PC-3 (cell line): Measurements from ENCODE around the gene ZNF85. TPM values are rescaled to one million over a fixed set of nuclear protein-coding genes. Genes with fewer than 3 reads are reported as not detected.
A peak's percentile ranks its signal among the peaks of the same experiment; 100 is the strongest.
"Not testable (repeated sequence)": the region's sequence is repeated elsewhere in the genome, so short reads cannot be mapped to it uniquely, and the experiment has no call there.

Experiments
- ATAC-seq: fragments of 200-7000 bp; cut with Tn5 transposase; 2 replicates; pipeline ENCODE4 v1.9.1; 2020; ENCODE audit warnings: mild to moderate bottlenecking, moderate library complexity
- BruUV-seq: library from RNA; stranded (reverse); fragments of 400-500 nt; replicated peaks from 2 replicates; lab custom pipeline; 2021; lab: Mats Ljungman, UMichigan
- CTCF ChIA-PET: fragments of 300-600 bp; sonication (Branson Sonifier 250); formaldehyde crosslinking; loops from one replicate; lab custom pipeline; 2022; ENCODE audit warnings: antibody characterized with exemption; lab: Charles Lee
- POLR2A ChIA-PET: fragments of 300-600 bp; sonication (Branson Sonifier 250); formaldehyde crosslinking; loops from one replicate; lab custom pipeline; 2022; ENCODE audit warnings: antibody characterized with exemption; ENCODE audit not compliant: unreplicated experiment; lab: Charles Lee
- DNase-seq: peaks from one replicate; pipeline ENCODE4 v3.0.0-alpha.2; 2015
- H2AFZ ChIP-seq: fragments of 300-600 bp; sonication (generic); 2 replicates; pipeline ENCODE4 v1.6.0; 2016; ENCODE audit warnings: antibody characterized with exemption, low read length
- H3F3A ChIP-seq: fragments of 300-600 bp; sonication (generic); one replicate; pipeline ENCODE4 v1.6.0; 2017; ENCODE audit warnings: antibody characterized with exemption, low read length, control low read depth, mild to moderate bottlenecking; ENCODE audit not compliant: unreplicated experiment
- H3K27ac ChIP-seq: fragments of 300-600 bp; sonication (generic); 2 replicates; pipeline ENCODE4 v1.5.1; 2016; ENCODE audit warnings: mild to moderate bottlenecking, low read length
- H3K27me3 ChIP-seq: fragments of 300-600 bp; sonication (generic); 2 replicates; pipeline ENCODE4 v1.6.1; 2016; ENCODE audit warnings: low read length, mixed read lengths
- H3K36me3 ChIP-seq: fragments of 300-600 bp; sonication (generic); 2 replicates; pipeline ENCODE4 v1.6.1; 2016; ENCODE audit warnings: low read depth, mixed run types, low read length, mixed read lengths
- H3K4me1 ChIP-seq: fragments of 300-600 bp; sonication (generic); 2 replicates; pipeline ENCODE4 v1.5.1; 2016; ENCODE audit warnings: low read length; ENCODE audit not compliant: insufficient read depth
- H3K4me2 ChIP-seq: fragments of 300-600 bp; sonication (generic); 2 replicates; pipeline ENCODE4 v1.6.0; 2016; ENCODE audit warnings: low read length
- H3K4me3 ChIP-seq: fragments of 300-600 bp; sonication (generic); 2 replicates; pipeline ENCODE4 v1.5.1; 2016; ENCODE audit warnings: mild to moderate bottlenecking, low read length, mixed read lengths
- H3K79me2 ChIP-seq: fragments of 300-600 bp; sonication (generic); 2 replicates; pipeline ENCODE4 v1.6.1; 2017; ENCODE audit warnings: low read length, mixed read lengths
- H3K9ac ChIP-seq: fragments of 300-600 bp; sonication (generic); 2 replicates; pipeline ENCODE4 v1.6.0; 2016; ENCODE audit warnings: mild to moderate bottlenecking, low read length
- H3K9me2 ChIP-seq: fragments of 300-600 bp; sonication (generic); replicated peaks from 2 replicates; pipeline ENCODE4 v1.6.1; 2016; ENCODE audit warnings: mixed run types, low read length, mixed read lengths
- H3K9me3 ChIP-seq: fragments of 300-600 bp; sonication (generic); 2 replicates; pipeline ENCODE4 v1.6.1; 2016; ENCODE audit warnings: low read length, mixed read lengths
- H4K20me1 ChIP-seq: fragments of 300-600 bp; sonication (generic); 2 replicates; pipeline ENCODE4 v1.6.1; 2016; ENCODE audit warnings: low read length, mixed read lengths
- EZH2 ChIP-seq: fragments of 300-600 bp; sonication (generic); IDR thresholded peaks from one replicate; pipeline ENCODE4 v1.6.1; 2017; ENCODE audit warnings: antibody characterized with exemption, mild to moderate bottlenecking, low read length; ENCODE audit not compliant: unreplicated experiment
- EZH2phosphoT487 ChIP-seq: fragments of 300-600 bp; sonication (generic); IDR thresholded peaks from 2 replicates; pipeline ENCODE4 v1.6.1; 2018; ENCODE audit warnings: mild to moderate bottlenecking, antibody characterized with exemption, low read length, borderline replicate concordance
- intact Hi-C: fragments of 100-400 bp; cut with micrococcal nuclease; formaldehyde crosslinking; loops from 2 replicates; pipeline ENCODE4 v1.9.0; 2023
- total RNA-seq: library from RNA; depleted of rRNA; stranded (reverse); fragments of >200 nt; gene quantifications from 2 replicates; pipeline ENCODE4 v1.2.3, GENCODE V29; 2014
- TF ChIP-seq, protein P1 (sequence below): fragments of 300-600 bp; sonication (generic); conservative IDR thresholded peaks from 2 replicates; pipeline ENCODE4 v1.5.1; 2017; ENCODE audit warnings: antibody characterized with exemption, low read depth, mild to moderate bottlenecking, low read length

Gene ZNF85
- total RNA-seq, 1 experiment from 2014 or later: 12.6 TPM

GRCh38 chr19:20968092-20968491 is 45.0 kb downstream of the ZNF85 start:
- Histone ChIP-seq H3K27ac (no peak overlapping the region), H4K20me1 (no peaks in the 10 kb centered on the region), H3K4me1 (no peaks in the 10 kb centered on the region), H2AFZ (no peak overlapping the region), H3K9me3 (peaks cover 14% of the 10 kb centered on the region; the same call in 1 of the 2 replicates), H3K4me3 (no peak overlapping the region), H3K4me2 (no peak overlapping the region), H3K36me3 (no peaks in the 10 kb centered on the region), H3F3A (no peaks in the 10 kb centered on the region), H3K9ac (no peak overlapping the region), H3K27me3 (no peaks in the 10 kb centered on the region), H3K9me2 (no peaks in the 10 kb centered on the region), H3K79me2 (no peaks in the 10 kb centered on the region)
- no peak for TF ChIP-seq EZH2phosphoT487
- no peak for TF ChIP-seq EZH2
- TF ChIP-seq, protein P1, sequence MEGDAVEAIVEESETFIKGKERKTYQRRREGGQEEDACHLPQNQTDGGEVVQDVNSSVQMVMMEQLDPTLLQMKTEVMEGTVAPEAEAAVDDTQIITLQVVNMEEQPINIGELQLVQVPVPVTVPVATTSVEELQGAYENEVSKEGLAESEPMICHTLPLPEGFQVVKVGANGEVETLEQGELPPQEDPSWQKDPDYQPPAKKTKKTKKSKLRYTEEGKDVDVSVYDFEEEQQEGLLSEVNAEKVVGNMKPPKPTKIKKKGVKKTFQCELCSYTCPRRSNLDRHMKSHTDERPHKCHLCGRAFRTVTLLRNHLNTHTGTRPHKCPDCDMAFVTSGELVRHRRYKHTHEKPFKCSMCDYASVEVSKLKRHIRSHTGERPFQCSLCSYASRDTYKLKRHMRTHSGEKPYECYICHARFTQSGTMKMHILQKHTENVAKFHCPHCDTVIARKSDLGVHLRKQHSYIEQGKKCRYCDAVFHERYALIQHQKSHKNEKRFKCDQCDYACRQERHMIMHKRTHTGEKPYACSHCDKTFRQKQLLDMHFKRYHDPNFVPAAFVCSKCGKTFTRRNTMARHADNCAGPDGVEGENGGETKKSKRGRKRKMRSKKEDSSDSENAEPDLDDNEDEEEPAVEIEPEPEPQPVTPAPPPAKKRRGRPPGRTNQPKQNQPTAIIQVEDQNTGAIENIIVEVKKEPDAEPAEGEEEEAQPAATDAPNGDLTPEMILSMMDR: no peak
- no peak for ATAC-seq
- no TSS peak for BruUV-seq
- no peak for DNase-seq
- intact Hi-C loops: no loop called here
- ChIA-PET CTCF (no interaction called here), POLR2A (no interaction called here)

- no TSS peak for BruUV-seq
- no peaks in the 10 kb centered on the region for H3K36me3 ChIP-seq
- H3K79me2 ChIP-seq: no peaks in the 10 kb centered on the region
- no peak overlapping the region for H3K9ac ChIP-seq
- no peak for TF ChIP-seq EZH2
- TF ChIP-seq EZH2phosphoT487: no peak
- TF ChIP-seq, protein P1: no peak
- no peaks in the 10 kb centered on the region for H4K20me1 ChIP-seq
- intact Hi-C loops: no loop called here
- H3K27me3 ChIP-seq: no peaks in the 10 kb centered on the region
- no peak overlapping the region for H2AFZ ChIP-seq
- DNase-seq: peak; percentile 60
- H3K4me2 ChIP-seq: no peak overlapping the region
- no peaks in the 10 kb centered on the region for H3K9me2 ChIP-seq
- no peak overlapping the region for H3K4me3 ChIP-seq
- H3K9me3 ChIP-seq: peaks cover 14% of the 10 kb centered on the region; the same call in 1 of the 2 replicates
- ATAC-seq: peak; percentile 45; the same call in 1 of the 2 replicates
- H3K4me1 ChIP-seq: no peaks in the 10 kb centered on the region
- peak overlapping the region; percentile 55 for H3K27ac ChIP-seq
- H3F3A ChIP-seq: no peaks in the 10 kb centered on the region
- POLR2A ChIA-PET: no interaction called here
- CTCF ChIA-PET: interaction anchor here (0.6 kb wide), 1 partner anchor 728 kb away, joined by 3 read pairs; no protein-coding TSS in a partner anchor
Measured at GRCh38 chr19:20969498-20969897, 46.4 kb downstream of the ZNF85 start.

DNA sequence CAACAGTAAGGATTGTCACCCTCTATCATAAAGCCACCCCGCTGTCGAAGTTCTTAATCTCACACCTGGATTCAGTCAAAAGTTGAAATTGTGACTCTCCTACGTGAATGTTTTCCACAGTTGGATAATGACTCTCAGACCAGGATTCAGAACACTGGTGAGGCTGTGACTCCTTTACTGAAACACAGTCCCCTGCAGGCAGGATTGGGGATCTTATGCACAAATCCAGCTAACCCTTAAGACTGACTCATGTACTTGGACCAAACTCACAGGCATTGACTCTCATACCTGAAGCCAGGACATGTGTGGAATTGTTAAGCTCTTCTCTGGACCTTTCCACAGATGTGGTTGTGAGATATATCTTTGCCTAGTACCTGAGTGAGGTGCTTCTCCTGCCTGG is 46.8 kb downstream of the ZNF85 start:
- Histone ChIP-seq H3K9me2 (no peaks in the 10 kb centered on the region), H3K4me3 (no peak overlapping the region), H3K4me1 (no peaks in the 10 kb centered on the region), H3K9ac (no peak overlapping the region), H3K79me2 (no peaks in the 10 kb centered on the region), H3F3A (no peaks in the 10 kb centered on the region), H3K27me3 (no peaks in the 10 kb centered on the region), H3K9me3 (peaks cover 14% of the 10 kb centered on the region; the same call in 1 of the 2 replicates), H3K4me2 (no peak overlapping the region), H3K36me3 (no peaks in the 10 kb centered on the region), H3K27ac (peak overlapping the region; percentile 55), H2AFZ (no peak overlapping the region), H4K20me1 (no peaks in the 10 kb centered on the region)
- POLR2A ChIA-PET: no interaction called here
- BruUV-seq: no TSS peak
- CTCF ChIA-PET: interaction anchor here (0.6 kb wide), 1 partner anchor 728 kb away, joined by 3 read pairs; no protein-coding TSS in a partner anchor
- DNase-seq (peak; percentile 6), ATAC-seq (no peak; the same call in 1 of the 2 replicates)
- intact Hi-C loops: no loop called here
- no peak for TF ChIP-seq EZH2phosphoT487
- TF ChIP-seq, protein P1: no peak

GRCh38 chr19:20992788-20993187 is 69.7 kb downstream of the ZNF85 start:
- H3F3A ChIP-seq, H2AFZ ChIP-seq, H3K4me2 ChIP-seq, H3K27me3 ChIP-seq, intact Hi-C loops, H3K36me3 ChIP-seq, H3K9ac ChIP-seq, H3K4me3 ChIP-seq, H4K20me1 ChIP-seq, H3K4me1 ChIP-seq, DNase-seq, H3K9me2 ChIP-seq, CTCF ChIA-PET, H3K9me3 ChIP-seq, ATAC-seq, H3K27ac ChIP-seq, BruUV-seq, H3K79me2 ChIP-seq, POLR2A ChIA-PET: not testable (repeated sequence)
